ENCODE measurements around the gene CAPN5. TPM values are rescaled to one million over a fixed set of nuclear protein-coding genes. Genes with fewer than 3 reads are reported as not detected.

The CAPN5 gene
- total and polyA plus RNA-seq, 2 of the 13 experiments (the other 11 are each of a cell fraction or from before 2014, with no cell fraction given): 0.27 to 1.2 TPM

GRCh38 chr11:77170107-77170506 is 103.3 kb downstream of the CAPN5 start (continued):
- TF ChIP-seq MEIS2 (CRISPR knock-in tag; IDR thresholded peaks at IDR 0.05): no peak
- TF ChIP-seq NFATC3 (CRISPR knock-in tag; IDR thresholded peaks at IDR 0.05): no peak

DNA sequence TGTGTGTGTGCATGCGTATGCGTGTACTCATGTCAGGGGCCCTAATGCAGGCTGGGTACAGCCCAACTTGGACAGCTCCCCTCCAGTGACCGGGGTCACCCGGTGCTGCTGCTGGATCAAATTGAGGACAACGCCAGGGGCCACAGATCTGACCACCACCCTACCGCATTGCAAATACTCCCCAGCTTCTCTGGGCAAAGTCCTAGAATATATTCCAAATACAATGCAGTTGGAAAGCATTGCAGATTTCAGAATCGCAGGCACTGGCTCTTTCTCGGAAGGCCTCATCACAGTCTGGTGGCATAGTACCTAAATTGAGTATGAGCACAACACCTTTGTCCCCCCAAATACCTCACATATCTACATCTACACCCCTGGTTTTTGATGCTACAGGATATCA is 104.5 kb downstream of the CAPN5 start:
- no peaks in the 10 kb centered on the region for H4K20me1 ChIP-seq (ENCODE audit: insufficient read depth, low read length)
- intact Hi-C loops (cut with micrococcal nuclease; ENCODE audit: unreplicated experiment): no loop called here
- no peak overlapping the region for H3K9ac ChIP-seq (ENCODE audit: insufficient read depth, low read depth, low read length)
- H2AFZ ChIP-seq (ENCODE audit: low read length): no peak overlapping the region
- no TSS peak for BruUV-seq (replicated peaks)
- ATAC-seq (no peak), DNase-seq (ENCODE audit: low spot score) (no peak), FAIRE-seq (no peak)
- H3K4me3 ChIP-seq (replicated peaks in 1 of 3; ENCODE audit: insufficient read depth in 1 of 3, low read depth in 2 of 3, low read length in 3 of 3): no peak overlapping the region
- in situ Hi-C loops (cut with HindIII; ENCODE audit: extremely low pct_ligation_motif_present, low pct_unique_long_range_greater_than_20kb): no loop called here
- 90% methylated on average over 8 of the region's 8 CpGs for WGBS (ENCODE audit: low lambda C conversion rate)
- H3K27ac ChIP-seq (ENCODE audit: extremely low read length, insufficient read depth, low read length): no peak overlapping the region
- H3K9me3 ChIP-seq (ENCODE audit: low read length): no peaks in the 10 kb centered on the region
- peaks cover 43% of the 10 kb centered on the region for H3K4me1 ChIP-seq (ENCODE audit: insufficient read depth, low read length)
- no peaks in the 10 kb centered on the region for H3K27me3 ChIP-seq (ENCODE audit: control insufficient read depth in 1 of 2, insufficient read depth in 2 of 2, low read length in 2 of 2)
- H3K4me2 ChIP-seq (ENCODE audit: low read depth, low read length): no peak overlapping the region
- TF ChIP-seq, protein P1, sequence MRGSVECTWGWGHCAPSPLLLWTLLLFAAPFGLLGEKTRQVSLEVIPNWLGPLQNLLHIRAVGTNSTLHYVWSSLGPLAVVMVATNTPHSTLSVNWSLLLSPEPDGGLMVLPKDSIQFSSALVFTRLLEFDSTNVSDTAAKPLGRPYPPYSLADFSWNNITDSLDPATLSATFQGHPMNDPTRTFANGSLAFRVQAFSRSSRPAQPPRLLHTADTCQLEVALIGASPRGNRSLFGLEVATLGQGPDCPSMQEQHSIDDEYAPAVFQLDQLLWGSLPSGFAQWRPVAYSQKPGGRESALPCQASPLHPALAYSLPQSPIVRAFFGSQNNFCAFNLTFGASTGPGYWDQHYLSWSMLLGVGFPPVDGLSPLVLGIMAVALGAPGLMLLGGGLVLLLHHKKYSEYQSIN (CRISPR knock-in tag; IDR thresholded peaks at IDR 0.05; ENCODE audit: borderline replicate concordance): no peak
- no peak for TF ChIP-seq CEBPB (IDR thresholded peaks at IDR 0.05; ENCODE audit: borderline replicate concordance, low read depth, low read length)
- TF ChIP-seq ZNF547 (CRISPR knock-in tag; IDR thresholded peaks at IDR 0.05): 0 out of 2 replicates have a peak, but pooled peaks have one; percentile 7
- TF ChIP-seq ZNF333 (CRISPR knock-in tag; IDR thresholded peaks at IDR 0.05; ENCODE audit: borderline replicate concordance): no peak
- no peak for TF ChIP-seq ZNF33A (CRISPR knock-in tag; IDR thresholded peaks at IDR 0.05; ENCODE audit: borderline replicate concordance)
- no peak for TF ChIP-seq AGO2 (optimal IDR thresholded peaks at IDR 0.05; ENCODE audit: low read depth, low read length)
- no peak for TF ChIP-seq E2F1 (CRISPR knock-in tag; IDR thresholded peaks at IDR 0.05)
- ChIA-PET CTCF (ENCODE audit: low intra/inter-chr PET ratio, low total read pairs) (no interaction called here), POLR2A (interaction anchor here (1.0 to 1.3 kb wide), 2 partner anchors 27 to 34 kb away, joined by 3 read pairs; no protein-coding TSS in a partner anchor)
- no peaks in the 10 kb centered on the region for H3K79me2 ChIP-seq (ENCODE audit: insufficient read depth, low read length)
- no peaks in the 10 kb centered on the region for H3K36me3 ChIP-seq (replicated peaks in 1 of 2; ENCODE audit: control insufficient read depth in 1 of 2, insufficient read depth in 2 of 2, low read length in 2 of 2)

Measured in HepG2 (cell line).